Vagina (tissue), 2 donors: ENCODE data around the gene ELOVL5.

Experiments
- POLR2AphosphoS5 ChIP-seq, 2 donors: sonication (generic); formaldehyde crosslinking; IDR thresholded peaks; one replicate each; pipeline ENCODE4 v1.9.0; 2017; ENCODE audit warnings: antibody characterized with exemption in 2 of 2, mild to moderate bottlenecking in 2 of 2, low read depth in 1 of 2; ENCODE audit not compliant: insufficient read depth in 1 of 2
- TF ChIP-seq, protein P1 (sequence below), 3 experiments: fragments of 450-650 bp in 2 of 3; fragments of 200-600 bp in 1 of 3; sonication (generic) in 1 of 3; IDR thresholded peaks; one replicate each; pipeline ENCODE4 v1.5.1; 2017 to 2019; ENCODE audit warnings: antibody characterized with exemption in 3 of 3, mild to moderate bottlenecking in 2 of 3, moderate library complexity in 2 of 3

DNA sequence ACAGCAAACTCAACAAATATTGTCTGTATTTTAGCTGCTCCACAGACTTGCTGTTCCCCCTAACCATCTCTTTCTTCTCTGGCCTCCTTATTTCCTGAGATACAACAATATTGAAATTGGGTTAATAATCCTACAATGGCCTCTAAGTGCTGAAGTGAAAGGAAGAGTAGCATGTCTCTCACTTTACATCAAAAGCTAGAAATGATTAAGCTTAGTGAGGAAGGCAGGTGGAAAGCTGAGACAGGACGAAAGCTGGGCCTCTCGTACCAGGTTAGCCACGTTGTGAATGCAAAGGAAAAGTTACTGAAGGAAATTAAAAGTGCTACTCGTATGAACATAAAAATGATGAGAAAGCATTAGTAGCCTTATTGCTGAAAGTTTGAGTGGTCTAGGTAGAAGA is 63.8 kb downstream of the ELOVL5 start:
- TF ChIP-seq, protein P1, sequence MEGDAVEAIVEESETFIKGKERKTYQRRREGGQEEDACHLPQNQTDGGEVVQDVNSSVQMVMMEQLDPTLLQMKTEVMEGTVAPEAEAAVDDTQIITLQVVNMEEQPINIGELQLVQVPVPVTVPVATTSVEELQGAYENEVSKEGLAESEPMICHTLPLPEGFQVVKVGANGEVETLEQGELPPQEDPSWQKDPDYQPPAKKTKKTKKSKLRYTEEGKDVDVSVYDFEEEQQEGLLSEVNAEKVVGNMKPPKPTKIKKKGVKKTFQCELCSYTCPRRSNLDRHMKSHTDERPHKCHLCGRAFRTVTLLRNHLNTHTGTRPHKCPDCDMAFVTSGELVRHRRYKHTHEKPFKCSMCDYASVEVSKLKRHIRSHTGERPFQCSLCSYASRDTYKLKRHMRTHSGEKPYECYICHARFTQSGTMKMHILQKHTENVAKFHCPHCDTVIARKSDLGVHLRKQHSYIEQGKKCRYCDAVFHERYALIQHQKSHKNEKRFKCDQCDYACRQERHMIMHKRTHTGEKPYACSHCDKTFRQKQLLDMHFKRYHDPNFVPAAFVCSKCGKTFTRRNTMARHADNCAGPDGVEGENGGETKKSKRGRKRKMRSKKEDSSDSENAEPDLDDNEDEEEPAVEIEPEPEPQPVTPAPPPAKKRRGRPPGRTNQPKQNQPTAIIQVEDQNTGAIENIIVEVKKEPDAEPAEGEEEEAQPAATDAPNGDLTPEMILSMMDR (IDR thresholded peaks at IDR 0.05): no peak
- TF ChIP-seq POLR2AphosphoS5 (IDR thresholded peaks at IDR 0.05; ENCODE audit: insufficient read depth in 1 of 2, low read depth in 1 of 2): no peak
